HEK293T (cell line): Measurements from ENCODE around the gene NINL.
"Not testable (repeated sequence)": the region's sequence is repeated elsewhere in the genome, so short reads cannot be mapped to it uniquely, and the experiment has no call there.

Experiments used
- CTCF ChIA-PET: fragments of 350-600 bp; formaldehyde crosslinking; extraction: SDS; loops from one replicate; lab custom pipeline; 2021; ENCODE audit warnings: antibody characterized with exemption, inconsistent platforms; lab: Yijun Ruan, JAX
- POLR2A ChIA-PET: fragments of 350-600 bp; formaldehyde crosslinking; extraction: SDS; loops from one replicate; lab custom pipeline; 2020; ENCODE audit warnings: antibody characterized with exemption, inconsistent platforms; lab: Yijun Ruan, JAX
- DNase-seq: peaks from one replicate; pipeline ENCODE4 v3.0.0; 2012; ENCODE audit warnings: mixed read lengths; ENCODE audit errors: extremely low spot score
- ARNT ChIP-seq: fragments of 450-650 bp; IDR thresholded peaks from 2 replicates; pipeline ENCODE4 v1.6.1; 2017; ENCODE audit warnings: mild to moderate bottlenecking
- BHLHE40 ChIP-seq: fragments of 450-650 bp; IDR thresholded peaks from 2 replicates; pipeline ENCODE4 v1.6.1; 2016; ENCODE audit warnings: mild to moderate bottlenecking, moderate library complexity, borderline replicate concordance
- CTBP1 ChIP-seq: fragments of 450-650 bp; IDR thresholded peaks from 2 replicates; pipeline ENCODE4 v1.6.1; 2016; ENCODE audit warnings: borderline replicate concordance
- ELF4 ChIP-seq: fragments of 450-650 bp; IDR thresholded peaks from 2 replicates; pipeline ENCODE4 v1.6.1; 2017; ENCODE audit warnings: antibody characterized with exemption
- FOXA1 ChIP-seq: fragments of 450-650 bp; IDR thresholded peaks from 2 replicates; pipeline ENCODE4 v1.6.1; 2016; ENCODE audit warnings: mild to moderate bottlenecking
- FOXK2 ChIP-seq: fragments of 450-650 bp; IDR thresholded peaks from 2 replicates; pipeline ENCODE4 v1.6.1; 2016; ENCODE audit warnings: mild to moderate bottlenecking
- FOXM1 ChIP-seq: fragments of 450-650 bp; IDR thresholded peaks from 2 replicates; pipeline ENCODE4 v1.6.1; 2017; ENCODE audit warnings: mild to moderate bottlenecking, borderline replicate concordance
- HDGF ChIP-seq: fragments of 450-650 bp; IDR thresholded peaks from 2 replicates; pipeline ENCODE4 v1.6.1; 2017; ENCODE audit warnings: antibody characterized with exemption, borderline replicate concordance
- L3MBTL2 ChIP-seq: fragments of 450-650 bp; conservative IDR thresholded peaks from 2 replicates; pipeline ENCODE4 v1.6.1; 2016; ENCODE audit warnings: mild to moderate bottlenecking
- LEF1 ChIP-seq: fragments of 450-650 bp; IDR thresholded peaks from 2 replicates; pipeline ENCODE4 v1.6.1; 2017; ENCODE audit warnings: mild to moderate bottlenecking, borderline replicate concordance
- NFRKB ChIP-seq: fragments of 450-650 bp; IDR thresholded peaks from 2 replicates; pipeline ENCODE4 v1.6.1; 2016; ENCODE audit warnings: mild to moderate bottlenecking, moderate library complexity
- PKNOX1 ChIP-seq: fragments of 450-650 bp; IDR thresholded peaks from 2 replicates; pipeline ENCODE4 v1.6.1; 2016
- SP1 ChIP-seq: fragments of 450-650 bp; IDR thresholded peaks from 2 replicates; pipeline ENCODE4 v1.6.1; 2017
- SUZ12 ChIP-seq: fragments of 450-650 bp; IDR thresholded peaks from 2 replicates; pipeline ENCODE4 v1.6.1; 2016; ENCODE audit warnings: mild to moderate bottlenecking
- TARDBP ChIP-seq: fragments of 450-650 bp; IDR thresholded peaks from 2 replicates; pipeline ENCODE4 v1.6.1; 2016
- ZNF384 ChIP-seq: fragments of 450-650 bp; IDR thresholded peaks from 2 replicates; pipeline ENCODE4 v1.6.1; 2016

Gene NINL

GRCh38 chr20:25552977-25553376 is 32.4 kb downstream of the NINL start:
- TF ChIP-seq FOXM1 (no peak), FOXA1 (no peak), SP1 (no peak), FOXK2 (no peak), HDGF (no peak), ARNT (no peak), L3MBTL2 (no peak), PKNOX1 (no peak), NFRKB (no peak), SUZ12 (no peak), CTBP1 (no peak), ELF4 (no peak), LEF1 (no peak), TARDBP (no peak), BHLHE40 (no peak), ZNF384 (no peak)
- POLR2A ChIA-PET: no interaction called here
- DNase-seq: no peak
- CTCF ChIA-PET: no interaction called here

- ChIA-PET POLR2A (interaction anchor here (0.5 kb wide), 1 partner anchor 29 kb away, joined by 5 read pairs; no protein-coding TSS in a partner anchor), CTCF (no interaction called here)
- TF ChIP-seq ZNF384 (no peak), SP1 (no peak), TARDBP (no peak), PKNOX1 (no peak), FOXM1 (no peak), NFRKB (no peak), BHLHE40 (no peak), SUZ12 (no peak), CTBP1 (no peak), ARNT (no peak), ELF4 (no peak)
- no peak for DNase-seq
These were observed 33.7 kb downstream of the NINL start for GRCh38 chr20:25551413-25552215.

GRCh38 chr20:25550645-25551337 is 34.5 kb downstream of the NINL start:
- DNase-seq, POLR2A ChIA-PET, CTCF ChIA-PET: not testable (repeated sequence)

- DNase-seq: no peak
- no peak for TF ChIP-seq SUZ12
- no peak for TF ChIP-seq LEF1
- no peak for TF ChIP-seq SP1
- TF ChIP-seq HDGF: no peak
- TF ChIP-seq NFRKB: no peak
- no peak for TF ChIP-seq BHLHE40
- no peak for TF ChIP-seq FOXK2
- TF ChIP-seq CTBP1: no peak
- no peak for TF ChIP-seq FOXA1
- ChIA-PET POLR2A (no interaction called here), CTCF (no interaction called here)
These were observed 35.4 kb downstream of the NINL start for GRCh38 chr20:25549843-25550477.

GRCh38 chr20:25549172-25549773 is 36.1 kb downstream of the NINL start:
- DNase-seq: no peak
- TF ChIP-seq ZNF384: no peak
- TF ChIP-seq SUZ12: no peak
- TF ChIP-seq NFRKB: no peak
- TF ChIP-seq HDGF: no peak
- TF ChIP-seq ELF4: no peak
- TF ChIP-seq SP1: no peak
- no peak for TF ChIP-seq TARDBP
- no peak for TF ChIP-seq LEF1
- TF ChIP-seq ARNT: no peak
- TF ChIP-seq PKNOX1: no peak
- no peak for TF ChIP-seq FOXK2
- no peak for TF ChIP-seq FOXA1
- TF ChIP-seq BHLHE40: no peak
- no peak for TF ChIP-seq FOXM1
- TF ChIP-seq L3MBTL2: no peak
- no peak for TF ChIP-seq CTBP1
- CTCF ChIA-PET: no interaction called here
- POLR2A ChIA-PET: no interaction called here
